Activated CD8-positive, alpha-beta T cell treated with anti-CD3 and anti-CD28 coated beads for 36 hours (primary cell): ENCODE results near the gene CRISP2. TPM values are rescaled to one million over a fixed set of nuclear protein-coding genes. Genes with fewer than 3 reads are reported as not detected.
"Not testable (repeated sequence)": the region's sequence is repeated elsewhere in the genome, so short reads cannot be mapped to it uniquely, and the experiment has no call there.

ENCODE experiments used
- ATAC-seq: fragments of 200-7000 bp; cut with Tn5 transposase; one replicate; pipeline ENCODE4 v1.10.0; 2021; ENCODE audit warnings: mild to moderate bottlenecking, moderate library complexity
- CTCF ChIA-PET: fragments of 350-600 bp; sonication (Branson Sonifier 250); formaldehyde crosslinking; loops from one replicate; lab custom pipeline; 2021; ENCODE audit warnings: antibody characterized with exemption; lab: Charles Lee
- POLR2A ChIA-PET: fragments of 350-600 bp; sonication (Branson Sonifier 250); formaldehyde crosslinking; loops from one replicate; lab custom pipeline; 2021; ENCODE audit warnings: antibody characterized with exemption; lab: Charles Lee
- DNase-seq: peaks from one replicate; pipeline ENCODE4 v3.0.0-alpha.2; 2020
- H3K27ac Mint-ChIP-seq: one replicate; pipeline ENCODE4 v1.8.0; 2021; ENCODE audit warnings: mild to moderate bottlenecking, mixed read lengths
- H3K27me3 Mint-ChIP-seq: one replicate; pipeline ENCODE4 v1.8.0; 2021; ENCODE audit warnings: mixed read lengths
- H3K36me3 Mint-ChIP-seq: one replicate; pipeline ENCODE4 v1.8.0; 2021; ENCODE audit warnings: low read depth, mixed read lengths
- H3K4me1 Mint-ChIP-seq: one replicate; pipeline ENCODE4 v1.8.0; 2021; ENCODE audit warnings: low read depth, mixed read lengths
- H3K4me3 Mint-ChIP-seq: one replicate; pipeline ENCODE4 v1.8.0; 2021; ENCODE audit warnings: mild to moderate bottlenecking, moderate library complexity, mixed read lengths
- H3K9me3 Mint-ChIP-seq: one replicate; pipeline ENCODE4 v1.8.0; 2021; ENCODE audit warnings: mixed read lengths
- intact Hi-C: fragments of 100-400 bp; cut with micrococcal nuclease; formaldehyde crosslinking; loops from one replicate; pipeline ENCODE4 v1.10.0; 2022
- total RNA-seq, 2 experiments: library from RNA; stranded (reverse); gene quantifications; one replicate each; pipeline ENCODE4 v1.2.3, GENCODE V29; 2021
- TF ChIP-seq, protein P1 (sequence below): fragments of 200-600 bp; IDR thresholded peaks from one replicate; pipeline ENCODE4 v1.8.0; 2022; ENCODE audit warnings: antibody characterized with exemption, mild to moderate bottlenecking

The CRISP2 gene
- total RNA-seq, 2 experiments from 2014 or later = not detected

DNA sequence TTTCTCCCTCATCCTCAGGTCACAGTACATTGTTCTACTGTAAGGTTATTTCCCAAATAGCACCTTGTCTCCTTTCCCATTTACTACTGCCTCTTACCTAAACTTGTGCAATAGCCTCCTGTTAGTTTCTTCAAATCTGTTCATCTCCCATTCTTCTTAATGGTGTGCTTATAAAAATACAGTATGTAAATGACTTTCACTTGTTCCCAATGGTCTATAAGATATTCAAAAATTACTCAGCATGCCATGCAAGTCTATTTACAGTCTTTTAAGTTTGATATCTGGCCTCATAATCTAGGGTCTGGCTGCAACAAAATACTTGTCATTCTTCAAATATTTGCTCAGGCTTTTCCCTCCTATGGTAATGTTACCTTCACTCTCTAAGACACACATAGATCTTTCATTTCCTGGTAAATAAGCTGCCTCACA lies 45.2 kb downstream of the CRISP2 start:
- Mint-ChIP-seq H3K27ac (no peak overlapping the region), H3K27me3 (no peaks in the 10 kb centered on the region), H3K4me1 (no peaks in the 10 kb centered on the region), H3K36me3 (no peaks in the 10 kb centered on the region), H3K9me3 (peaks cover 5% of the 10 kb centered on the region), H3K4me3 (no peak overlapping the region)
- TF ChIP-seq, protein P1, sequence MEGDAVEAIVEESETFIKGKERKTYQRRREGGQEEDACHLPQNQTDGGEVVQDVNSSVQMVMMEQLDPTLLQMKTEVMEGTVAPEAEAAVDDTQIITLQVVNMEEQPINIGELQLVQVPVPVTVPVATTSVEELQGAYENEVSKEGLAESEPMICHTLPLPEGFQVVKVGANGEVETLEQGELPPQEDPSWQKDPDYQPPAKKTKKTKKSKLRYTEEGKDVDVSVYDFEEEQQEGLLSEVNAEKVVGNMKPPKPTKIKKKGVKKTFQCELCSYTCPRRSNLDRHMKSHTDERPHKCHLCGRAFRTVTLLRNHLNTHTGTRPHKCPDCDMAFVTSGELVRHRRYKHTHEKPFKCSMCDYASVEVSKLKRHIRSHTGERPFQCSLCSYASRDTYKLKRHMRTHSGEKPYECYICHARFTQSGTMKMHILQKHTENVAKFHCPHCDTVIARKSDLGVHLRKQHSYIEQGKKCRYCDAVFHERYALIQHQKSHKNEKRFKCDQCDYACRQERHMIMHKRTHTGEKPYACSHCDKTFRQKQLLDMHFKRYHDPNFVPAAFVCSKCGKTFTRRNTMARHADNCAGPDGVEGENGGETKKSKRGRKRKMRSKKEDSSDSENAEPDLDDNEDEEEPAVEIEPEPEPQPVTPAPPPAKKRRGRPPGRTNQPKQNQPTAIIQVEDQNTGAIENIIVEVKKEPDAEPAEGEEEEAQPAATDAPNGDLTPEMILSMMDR = no peak
- DNase-seq (no peak), ATAC-seq (no peak)
- intact Hi-C loops = no loop called here
- CTCF ChIA-PET = no interaction called here
- POLR2A ChIA-PET = no interaction called here

DNA sequence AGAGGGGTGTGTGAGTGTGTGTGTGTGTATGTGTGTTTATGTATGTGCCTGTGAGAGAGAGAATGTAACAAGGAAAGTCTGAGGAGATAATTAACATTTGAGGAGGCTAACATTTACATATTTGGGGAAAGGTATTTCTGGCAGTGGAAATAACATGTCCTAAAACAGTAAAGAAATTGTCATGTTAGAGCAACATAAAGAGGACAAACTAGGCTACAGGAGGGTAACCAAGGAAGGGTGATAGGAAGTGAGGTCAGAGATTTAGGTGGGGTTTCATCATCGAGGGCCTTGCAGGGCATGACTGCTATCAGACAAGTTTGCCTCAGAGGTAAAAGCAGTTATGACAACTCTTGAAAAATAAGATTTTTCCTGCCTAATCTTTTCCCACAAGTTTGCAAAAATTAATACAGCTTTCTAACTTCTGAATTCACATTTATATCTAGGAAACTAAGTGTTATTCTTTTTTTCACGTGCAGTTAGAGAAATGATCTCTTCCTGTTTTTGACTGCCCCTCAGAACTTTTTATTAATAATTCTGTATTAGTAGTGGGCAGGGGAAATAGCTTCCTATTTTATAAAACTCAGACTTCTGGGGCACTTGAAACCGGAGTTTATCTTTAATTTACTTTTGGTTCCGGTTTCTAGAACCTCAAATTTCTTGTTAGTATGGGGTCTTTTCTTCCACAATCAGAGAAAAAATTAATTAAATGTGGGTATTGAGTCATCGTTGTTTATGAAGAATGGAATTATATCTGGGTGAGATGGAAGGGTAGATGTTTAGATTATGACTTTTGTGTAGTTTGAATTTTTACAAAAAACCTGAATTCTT lies 46.2 kb downstream of the CRISP2 start:
- H3K9me3 Mint-ChIP-seq = peaks cover 5% of the 10 kb centered on the region
- H3K36me3 Mint-ChIP-seq = no peaks in the 10 kb centered on the region
- intact Hi-C loops = no loop called here
- ATAC-seq = no peak
- H3K4me1 Mint-ChIP-seq = no peaks in the 10 kb centered on the region
- no peaks in the 10 kb centered on the region for H3K27me3 Mint-ChIP-seq
- no peak for DNase-seq
- H3K4me3 Mint-ChIP-seq = no peak overlapping the region
- no peak overlapping the region for H3K27ac Mint-ChIP-seq
- TF ChIP-seq, protein P1 = no peak
- ChIA-PET POLR2A (no interaction called here), CTCF (no interaction called here)

- no peaks in the 10 kb centered on the region for H3K36me3 Mint-ChIP-seq
Measured at GRCh38 chr6:49666480-49666879, 46.9 kb downstream of the CRISP2 start.

DNA sequence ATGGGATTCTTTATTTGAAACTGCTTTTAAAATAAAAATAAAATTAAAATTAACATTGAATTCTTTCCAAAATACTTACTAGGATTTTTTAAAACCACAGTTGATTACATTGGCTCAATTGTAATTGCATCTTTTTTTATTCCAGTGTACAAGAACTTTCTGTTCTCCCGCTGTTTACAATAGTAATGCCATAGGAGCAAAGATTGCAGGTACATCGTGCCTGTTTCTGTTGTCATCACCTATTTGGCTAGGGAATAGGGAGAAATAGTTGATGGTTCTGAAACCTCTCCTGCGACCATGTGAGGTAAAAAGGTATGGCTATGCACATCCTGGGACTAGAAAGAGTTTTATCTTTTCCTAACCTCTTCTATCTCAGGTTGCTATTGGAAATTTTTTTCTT lies 48.5 kb downstream of the CRISP2 start:
- Mint-ChIP-seq H3K9me3 (no peaks in the 10 kb centered on the region), H3K4me3 (no peak overlapping the region), H3K27ac (no peak overlapping the region), H3K36me3 (no peaks in the 10 kb centered on the region), H3K4me1 (no peaks in the 10 kb centered on the region), H3K27me3 (no peaks in the 10 kb centered on the region)
- CTCF ChIA-PET = no interaction called here
- DNase-seq (no peak), ATAC-seq (no peak)
- TF ChIP-seq, protein P1 = no peak
- POLR2A ChIA-PET = no interaction called here
- intact Hi-C loops = no loop called here

More at GRCh38 chr6:49666480-49666879, 46.9 kb downstream of the CRISP2 start:
- intact Hi-C loops = no loop called here
- DNase-seq (no peak), ATAC-seq (no peak)
- Mint-ChIP-seq H3K9me3 (peaks cover 3% of the 10 kb centered on the region), H3K27me3 (no peaks in the 10 kb centered on the region), H3K4me1 (no peaks in the 10 kb centered on the region), H3K27ac (no peak overlapping the region), H3K4me3 (no peak overlapping the region)
- ChIA-PET POLR2A (no interaction called here), CTCF (no interaction called here)
- TF ChIP-seq, protein P1 = no peak

- H3K9me3 Mint-ChIP-seq, H3K27ac Mint-ChIP-seq, ATAC-seq, H3K27me3 Mint-ChIP-seq, intact Hi-C loops, CTCF ChIA-PET, DNase-seq, H3K36me3 Mint-ChIP-seq, H3K4me3 Mint-ChIP-seq, H3K4me1 Mint-ChIP-seq, POLR2A ChIA-PET: not testable (repeated sequence)
Measured at GRCh38 chr6:49664054-49664453, 49.3 kb downstream of the CRISP2 start.
